Lung (tissue), 12 donors: Measurements from ENCODE around the gene LINGO3. TPM values are rescaled to one million over a fixed set of nuclear protein-coding genes. Genes with fewer than 3 reads are reported as not detected.

Source experiments
- ATAC-seq: fragments of 200-7000 bp; cut with Tn5 transposase; one replicate; pipeline ENCODE4 v1.9.1; 2020; ENCODE audit warnings: moderate number of reproducible peaks; ENCODE audit not compliant: insufficient read depth, low FRiP score
- DNase-seq, 3 donors: peaks; one replicate each; pipeline ENCODE4 v3.0.0-alpha.2; 2013 to 2017
- H3K27ac ChIP-seq, 2 donors: one replicate each; pipeline ENCODE4 v1.5.1; 2013; ENCODE audit warnings: mild to moderate bottlenecking in 2 of 2, moderate library complexity in 2 of 2, control low read depth in 1 of 2, inconsistent platforms in 1 of 2, low read depth in 1 of 2, low read length in 1 of 2
- H3K27me3 ChIP-seq, 3 donors: one replicate each; pipeline ENCODE4 v1.5.1; 2013; ENCODE audit warnings: low read length in 2 of 3; ENCODE audit not compliant: control insufficient read depth in 3 of 3, insufficient read depth in 3 of 3
- H3K36me3 ChIP-seq, 4 donors: one replicate each; pipeline ENCODE4 v1.5.1; 2013; ENCODE audit warnings: low read length in 4 of 4, mild to moderate bottlenecking in 1 of 4, moderate library complexity in 1 of 4; ENCODE audit not compliant: control insufficient read depth in 4 of 4, insufficient read depth in 4 of 4
- H3K4me1 ChIP-seq, 5 donors: one replicate each; pipeline ENCODE4 v1.5.1; 2013; ENCODE audit warnings: low read length in 5 of 5, mild to moderate bottlenecking in 2 of 5, moderate library complexity in 1 of 5; ENCODE audit not compliant: control insufficient read depth in 5 of 5, insufficient read depth in 5 of 5
- H3K4me3 ChIP-seq: one replicate; pipeline ENCODE4 v1.5.1; 2013; ENCODE audit warnings: mild to moderate bottlenecking, control low read depth, moderate library complexity
- H3K9ac ChIP-seq, 2 donors: one replicate each; pipeline ENCODE4 v1.5.1; 2013; ENCODE audit warnings: low read length in 2 of 2, control low read depth in 1 of 2; ENCODE audit not compliant: insufficient read depth in 1 of 2
- H3K9me3 ChIP-seq, 4 donors: one replicate each; pipeline ENCODE4 v1.5.1; 2013; ENCODE audit warnings: low read length in 3 of 4, mild to moderate bottlenecking in 1 of 4, moderate library complexity in 1 of 4; ENCODE audit not compliant: control insufficient read depth in 4 of 4, insufficient read depth in 3 of 4
- WGBS, 2 donors: extraction: QIAGEN DNeasy Blood & Tissue Kit; methylation state at CpG; one replicate each; pipeline ENCODE4 v1.1.7; 2013; 5-methylcytosine and 5-hydroxymethylcytosine counted together
- polyA plus RNA-seq, 2 donors: library from polyadenylated mRNA; stranded (reverse); fragments of 200-250 nt; gene quantifications; one replicate each; pipeline ENCODE4 v1.2.1, GENCODE V29; 2013
- total RNA-seq, 2 donors: library from RNA; depleted of rRNA in 1 of 2; stranded (reverse); fragments of >200 nt in 1 of 2; gene quantifications; one replicate each; pipeline ENCODE4 v1.2.1, GENCODE V29; 2014 to 2021
- TF ChIP-seq, protein P1 (sequence below): IDR thresholded peaks from 2 replicates; pipeline ENCODE4 v1.5.1; 2012; ENCODE audit warnings: mild to moderate bottlenecking; ENCODE audit errors: control extremely low read depth, extremely low read depth
- donor health status: control.
- donor health status: control.
- donor health status: Bipolar disorder and iron deficiency.
- donor health status: healthy.
- donor health status: DM: yes; HTN: yes; CAD: no.

LINGO3 gene
- total and polyA plus RNA-seq, 4 donors, result 0.10 to 1.0 (median 0.21) TPM; not detected in 1

DNA sequence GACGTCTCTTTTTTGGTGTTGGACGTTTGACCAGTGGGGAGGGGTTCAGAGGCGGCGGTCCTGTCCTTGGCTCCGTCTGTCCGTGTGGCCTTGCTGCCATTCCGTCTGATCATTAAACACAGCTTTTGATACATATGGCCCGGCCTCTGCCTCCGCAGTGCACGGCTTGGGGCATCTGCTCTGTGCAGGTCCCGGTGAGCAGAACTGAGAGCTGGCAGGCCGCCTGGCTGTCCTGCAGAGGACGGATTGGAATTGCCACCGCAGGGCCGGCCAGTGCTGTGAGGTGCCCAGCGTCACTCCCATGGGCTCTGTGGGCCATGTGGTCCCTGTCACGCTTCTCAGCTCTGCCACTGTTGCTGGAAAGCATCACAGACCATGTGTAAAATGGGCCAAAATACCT, 46.7 kb upstream of the LINGO3 start:
- WGBS, 2 donors, result 94 to 96% methylated on average over 17 of the region's 17 CpGs
- Histone ChIP-seq H3K4me1 (no peaks in the 10 kb centered on the region), H3K27me3 (peaks cover 0 to 6% (median 4%) of the 10 kb centered on the region in 3 donors), H3K27ac (no peak overlapping the region), H3K36me3 (peaks cover 0 to 34% (median 6%) of the 10 kb centered on the region in 4 donors), H3K9me3 (no peaks in the 10 kb centered on the region), H3K9ac (no peak overlapping the region), H3K4me3 (no peak overlapping the region)
- ATAC-seq, result no peak
- DNase-seq, result no peak
- TF ChIP-seq, protein P1, sequence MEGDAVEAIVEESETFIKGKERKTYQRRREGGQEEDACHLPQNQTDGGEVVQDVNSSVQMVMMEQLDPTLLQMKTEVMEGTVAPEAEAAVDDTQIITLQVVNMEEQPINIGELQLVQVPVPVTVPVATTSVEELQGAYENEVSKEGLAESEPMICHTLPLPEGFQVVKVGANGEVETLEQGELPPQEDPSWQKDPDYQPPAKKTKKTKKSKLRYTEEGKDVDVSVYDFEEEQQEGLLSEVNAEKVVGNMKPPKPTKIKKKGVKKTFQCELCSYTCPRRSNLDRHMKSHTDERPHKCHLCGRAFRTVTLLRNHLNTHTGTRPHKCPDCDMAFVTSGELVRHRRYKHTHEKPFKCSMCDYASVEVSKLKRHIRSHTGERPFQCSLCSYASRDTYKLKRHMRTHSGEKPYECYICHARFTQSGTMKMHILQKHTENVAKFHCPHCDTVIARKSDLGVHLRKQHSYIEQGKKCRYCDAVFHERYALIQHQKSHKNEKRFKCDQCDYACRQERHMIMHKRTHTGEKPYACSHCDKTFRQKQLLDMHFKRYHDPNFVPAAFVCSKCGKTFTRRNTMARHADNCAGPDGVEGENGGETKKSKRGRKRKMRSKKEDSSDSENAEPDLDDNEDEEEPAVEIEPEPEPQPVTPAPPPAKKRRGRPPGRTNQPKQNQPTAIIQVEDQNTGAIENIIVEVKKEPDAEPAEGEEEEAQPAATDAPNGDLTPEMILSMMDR, result no peak

DNA sequence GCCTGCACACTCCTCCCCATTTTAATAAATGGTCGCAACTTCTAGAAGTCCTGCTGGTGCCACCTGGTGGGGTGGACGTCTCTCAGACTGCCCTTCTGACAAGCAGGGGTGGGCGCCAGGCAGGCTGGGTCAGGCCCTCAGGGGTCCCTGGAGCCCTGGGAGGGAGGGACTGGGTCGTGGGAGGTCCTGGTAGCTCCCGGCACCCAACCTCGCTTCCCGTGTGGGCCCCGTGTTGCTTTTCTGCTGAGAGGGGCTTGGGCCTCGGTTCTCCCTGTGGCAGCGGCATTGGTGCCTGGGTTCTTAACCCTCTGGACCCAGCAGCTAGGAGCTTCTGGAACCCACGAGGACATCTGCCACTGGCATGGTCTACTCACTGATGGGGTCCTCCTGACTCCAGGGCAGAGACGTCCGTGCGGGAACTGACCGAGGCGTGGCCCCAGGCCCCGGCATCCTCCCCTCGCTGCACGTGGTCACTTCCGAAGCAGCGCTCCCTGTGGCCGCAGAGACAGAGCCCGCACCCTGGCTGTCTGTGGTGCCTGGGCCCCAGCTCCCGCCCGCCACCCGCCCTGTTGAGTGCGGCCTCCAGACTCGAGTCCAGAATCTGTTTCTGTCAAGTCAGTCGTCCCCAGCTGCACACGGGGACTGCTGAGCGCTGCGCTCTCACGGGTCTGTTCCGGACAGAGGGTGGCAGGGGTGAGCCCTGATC, 46.1 kb upstream of the LINGO3 start:
- 93 to 96% methylated on average over 34 of the region's 34 CpGs for WGBS, 2 donors
- H3K27ac ChIP-seq, result no peak overlapping the region
- ATAC-seq (no peak), DNase-seq (no peak)
- TF ChIP-seq, protein P1, result no peak
- peaks cover 0 to 4% (median 1%) of the 10 kb centered on the region in 3 donors for H3K27me3 ChIP-seq
- H3K4me3 ChIP-seq, result no peak overlapping the region
- H3K36me3 ChIP-seq, result peaks cover 0 to 36% (median 7%) of the 10 kb centered on the region in 4 donors
- H3K4me1 ChIP-seq, result no peaks in the 10 kb centered on the region
- H3K9me3 ChIP-seq, result no peaks in the 10 kb centered on the region
- H3K9ac ChIP-seq, result no peak overlapping the region

DNA sequence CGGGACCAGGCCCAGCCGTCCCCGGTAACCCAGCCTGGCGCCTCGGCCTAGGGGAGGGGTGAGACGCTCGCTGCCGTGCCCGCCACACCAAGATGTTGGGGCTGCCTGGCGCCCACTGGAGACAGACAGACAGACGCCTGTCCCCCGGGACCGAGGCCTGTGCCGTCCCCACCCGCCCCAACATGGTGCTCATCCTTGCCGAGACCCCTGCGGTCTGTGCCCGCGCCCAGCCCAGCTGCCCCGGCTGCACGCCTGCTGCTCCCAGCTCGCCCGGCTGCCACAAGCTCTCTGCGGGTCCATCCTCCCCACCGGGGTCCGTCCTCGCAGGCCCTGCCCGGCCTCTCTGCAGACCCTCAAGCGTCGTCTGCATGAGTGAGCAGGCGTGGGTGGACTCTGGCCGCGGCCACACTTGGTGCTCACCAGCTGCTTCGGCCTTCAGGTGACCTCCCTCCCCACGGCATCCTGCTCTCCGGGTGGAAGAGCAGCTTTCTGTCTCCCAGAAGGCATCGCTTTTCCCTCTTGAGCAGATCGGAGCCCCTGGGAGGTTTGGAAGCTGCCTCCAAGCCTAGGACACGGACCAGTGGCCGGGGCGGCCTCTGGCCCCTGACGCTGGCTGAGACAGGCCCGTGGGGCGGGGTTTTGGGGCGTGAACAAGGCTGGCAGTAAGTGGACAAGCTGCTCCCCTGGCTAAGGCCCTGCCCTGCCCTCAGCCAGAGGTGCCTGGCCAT, 45.4 kb upstream of the LINGO3 start:
- TF ChIP-seq, protein P1, result no peak
- no peak overlapping the region for H3K9ac ChIP-seq
- H3K27me3 ChIP-seq, result no peaks in the 10 kb centered on the region
- H3K36me3 ChIP-seq, result peaks cover 0 to 39% (median 10%) of the 10 kb centered on the region in 4 donors
- H3K27ac ChIP-seq, result no peak overlapping the region
- ATAC-seq, result no peak
- no peak for DNase-seq
- no peak overlapping the region for H3K4me3 ChIP-seq
- H3K4me1 ChIP-seq, result no peaks in the 10 kb centered on the region
- WGBS, 2 donors, result 94% methylated on average over 41 to 45 of the region's 45 CpGs
- no peaks in the 10 kb centered on the region for H3K9me3 ChIP-seq
